Measurements from ENCODE around the gene MYLK. TPM values are rescaled to one million over a fixed set of nuclear protein-coding genes. Genes with fewer than 3 reads are reported as not detected.
"Not testable (repeated sequence)": the region's sequence is repeated elsewhere in the genome, so short reads cannot be mapped to it uniquely, and the experiment has no call there.

MYLK gene
- total RNA-seq, 1 donor from 2014 or later = 26.6 TPM

DNA sequence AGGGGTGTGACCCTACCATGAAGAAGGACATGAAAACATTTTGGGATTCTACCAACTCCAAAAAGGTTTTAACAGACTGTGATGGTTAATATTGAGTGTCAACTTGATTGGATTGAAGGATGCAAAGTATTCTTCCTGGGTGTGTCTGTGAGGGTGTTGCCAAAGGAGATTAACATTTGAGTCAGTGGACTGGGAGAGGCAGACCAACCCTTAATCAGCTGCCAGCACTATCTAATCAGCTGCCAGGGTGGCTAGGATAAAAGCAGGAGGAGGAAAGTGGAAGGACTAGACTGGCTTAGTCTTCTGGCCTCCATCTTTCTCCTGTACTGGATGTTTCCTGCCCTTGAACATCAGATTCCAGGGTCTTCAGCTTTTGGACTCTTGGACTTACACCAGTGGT, 283.3 kb downstream of the MYLK start:
- not testable (repeated sequence) for H3K27me3 ChIP-seq (ENCODE audit: control insufficient read depth in 3 of 3, insufficient read depth in 3 of 3, low read length in 3 of 3); H3K36me3 ChIP-seq (ENCODE audit: control insufficient read depth in 3 of 3, insufficient read depth in 3 of 3, low read length in 3 of 3); H3K4me3 ChIP-seq (ENCODE audit: low read length in 3 of 3); H3K9me3 ChIP-seq (ENCODE audit: control insufficient read depth in 3 of 3, low read length in 3 of 3); H3K27ac ChIP-seq (ENCODE audit: low read depth, low read length); H3K4me1 ChIP-seq (ENCODE audit: control insufficient read depth in 3 of 3, insufficient read depth in 3 of 3, low read length in 3 of 3); H3K9ac ChIP-seq (ENCODE audit: low read depth in 1 of 3, low read length in 3 of 3)

GRCh38 chr3:123597561-123597960, 286.6 kb downstream of the MYLK start:
- Histone ChIP-seq H3K9ac (ENCODE audit: low read depth in 1 of 3, low read length in 3 of 3) (no peak overlapping the region), H3K4me3 (ENCODE audit: low read length in 3 of 3) (no peak overlapping the region), H3K9me3 (ENCODE audit: control insufficient read depth in 3 of 3, low read length in 3 of 3) (no peaks in the 10 kb centered on the region), H3K4me1 (ENCODE audit: control insufficient read depth in 3 of 3, insufficient read depth in 3 of 3, low read length in 3 of 3) (no peaks in the 10 kb centered on the region), H3K27ac (ENCODE audit: low read depth, low read length) (no peak overlapping the region), H3K36me3 (ENCODE audit: control insufficient read depth in 3 of 3, insufficient read depth in 3 of 3, low read length in 3 of 3) (peaks cover 0 to 2% (median 0%) of the 10 kb centered on the region in 3 donors), H3K27me3 (ENCODE audit: control insufficient read depth in 3 of 3, insufficient read depth in 3 of 3, low read length in 3 of 3) (no peaks in the 10 kb centered on the region)

- Histone ChIP-seq H3K4me3 (ENCODE audit: low read length in 3 of 3) (no peak overlapping the region), H3K27ac (ENCODE audit: low read depth, low read length) (no peak overlapping the region), H3K4me1 (ENCODE audit: control insufficient read depth in 3 of 3, insufficient read depth in 3 of 3, low read length in 3 of 3) (no peaks in the 10 kb centered on the region), H3K36me3 (ENCODE audit: control insufficient read depth in 3 of 3, insufficient read depth in 3 of 3, low read length in 3 of 3) (peaks cover 0 to 1% (median 0%) of the 10 kb centered on the region in 3 donors), H3K9ac (ENCODE audit: low read depth in 1 of 3, low read length in 3 of 3) (no peak overlapping the region), H3K27me3 (ENCODE audit: control insufficient read depth in 3 of 3, insufficient read depth in 3 of 3, low read length in 3 of 3) (no peaks in the 10 kb centered on the region), H3K9me3 (ENCODE audit: control insufficient read depth in 3 of 3, low read length in 3 of 3) (peaks cover 0 to 2% (median 0%) of the 10 kb centered on the region in 3 donors)
Measured at GRCh38 chr3:123595396-123596180, 288.5 kb downstream of the MYLK start.

GRCh38 chr3:123593381-123593780, 290.8 kb downstream of the MYLK start:
- Histone ChIP-seq H3K4me3 (ENCODE audit: low read length in 3 of 3) (no peak overlapping the region), H3K9ac (ENCODE audit: low read depth in 1 of 3, low read length in 3 of 3) (no peak overlapping the region), H3K36me3 (ENCODE audit: control insufficient read depth in 3 of 3, insufficient read depth in 3 of 3, low read length in 3 of 3) (peaks cover 0 to 2% (median 0%) of the 10 kb centered on the region in 3 donors), H3K27me3 (ENCODE audit: control insufficient read depth in 3 of 3, insufficient read depth in 3 of 3, low read length in 3 of 3) (no peaks in the 10 kb centered on the region), H3K4me1 (ENCODE audit: control insufficient read depth in 3 of 3, insufficient read depth in 3 of 3, low read length in 3 of 3) (no peaks in the 10 kb centered on the region), H3K9me3 (ENCODE audit: control insufficient read depth in 3 of 3, low read length in 3 of 3) (peaks cover 0 to 3% (median 0%) of the 10 kb centered on the region in 3 donors), H3K27ac (ENCODE audit: low read depth, low read length) (no peak overlapping the region)

DNA sequence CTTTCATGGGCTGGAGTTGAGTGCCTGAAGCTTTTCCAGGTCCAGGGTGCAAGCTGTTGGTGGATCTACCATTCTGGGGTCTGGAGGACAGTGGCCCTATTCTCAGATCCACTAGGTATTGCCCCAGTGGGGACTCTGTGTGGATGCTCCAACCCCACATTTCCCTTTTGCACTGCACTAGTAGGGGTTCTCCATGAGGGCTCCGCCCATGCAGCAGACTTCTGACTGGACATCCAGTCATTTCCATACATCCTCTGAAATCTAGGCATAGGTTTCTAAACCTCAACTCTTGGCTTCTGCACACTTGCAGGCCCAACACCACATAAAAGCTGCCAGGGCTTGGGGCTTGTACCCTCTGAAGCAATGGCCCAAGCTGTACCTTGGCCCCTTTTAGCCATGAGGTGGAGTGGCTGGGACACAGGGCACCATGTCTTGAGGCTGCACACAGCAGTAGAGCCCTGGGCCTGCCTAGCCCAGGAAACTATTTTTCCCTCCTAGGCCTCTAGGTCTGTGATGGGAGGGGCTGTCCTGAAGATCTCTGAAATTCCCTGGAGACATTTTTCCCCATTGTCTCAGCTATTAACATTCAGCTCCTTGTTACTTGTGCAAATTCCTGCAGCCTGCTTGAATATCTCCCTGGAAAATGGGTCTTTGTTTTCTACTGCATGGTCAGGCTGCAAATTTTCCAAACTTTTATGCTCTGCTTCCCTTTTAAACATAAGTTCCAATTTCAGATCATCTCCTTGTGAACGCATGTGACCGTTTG, 293.3 kb downstream of the MYLK start:
- H3K9ac ChIP-seq (ENCODE audit: low read depth in 1 of 3, low read length in 3 of 3) = no peak overlapping the region
- H3K9me3 ChIP-seq (ENCODE audit: control insufficient read depth in 3 of 3, low read length in 3 of 3) = peaks cover 0 to 3% (median 0%) of the 10 kb centered on the region in 3 donors
- peaks cover 5 to 6% (median 6%) of the 10 kb centered on the region in 3 donors for H3K4me1 ChIP-seq (ENCODE audit: control insufficient read depth in 3 of 3, insufficient read depth in 3 of 3, low read length in 3 of 3)
- no peak overlapping the region for H3K27ac ChIP-seq (ENCODE audit: low read depth, low read length)
- H3K4me3 ChIP-seq (ENCODE audit: low read length in 3 of 3) = no peak overlapping the region
- H3K36me3 ChIP-seq (ENCODE audit: control insufficient read depth in 3 of 3, insufficient read depth in 3 of 3, low read length in 3 of 3) = peaks cover 0 to 2% (median 0%) of the 10 kb centered on the region in 3 donors
- no peaks in the 10 kb centered on the region for H3K27me3 ChIP-seq (ENCODE audit: control insufficient read depth in 3 of 3, insufficient read depth in 3 of 3, low read length in 3 of 3)

- Histone ChIP-seq H3K4me1 (ENCODE audit: control insufficient read depth in 3 of 3, insufficient read depth in 3 of 3, low read length in 3 of 3) (peaks cover 12 to 15% (median 15%) of the 10 kb centered on the region in 3 donors), H3K9ac (ENCODE audit: low read depth in 1 of 3, low read length in 3 of 3) (no peak overlapping the region), H3K9me3 (ENCODE audit: control insufficient read depth in 3 of 3, low read length in 3 of 3) (peaks cover 0 to 3% (median 0%) of the 10 kb centered on the region in 3 donors), H3K4me3 (ENCODE audit: low read length in 3 of 3) (no peak overlapping the region), H3K27me3 (ENCODE audit: control insufficient read depth in 3 of 3, insufficient read depth in 3 of 3, low read length in 3 of 3) (no peaks in the 10 kb centered on the region), H3K36me3 (ENCODE audit: control insufficient read depth in 3 of 3, insufficient read depth in 3 of 3, low read length in 3 of 3) (peaks cover 0 to 2% (median 0%) of the 10 kb centered on the region in 3 donors), H3K27ac (ENCODE audit: low read depth, low read length) (no peak overlapping the region)
Measured at GRCh38 chr3:123587401-123587800, 296.7 kb downstream of the MYLK start.

- Histone ChIP-seq H3K27me3 (ENCODE audit: control insufficient read depth in 3 of 3, insufficient read depth in 3 of 3, low read length in 3 of 3) (no peaks in the 10 kb centered on the region), H3K9ac (ENCODE audit: low read depth in 1 of 3, low read length in 3 of 3) (no peak overlapping the region), H3K9me3 (ENCODE audit: control insufficient read depth in 3 of 3, low read length in 3 of 3) (peaks cover 0 to 3% (median 0%) of the 10 kb centered on the region in 3 donors), H3K36me3 (ENCODE audit: control insufficient read depth in 3 of 3, insufficient read depth in 3 of 3, low read length in 3 of 3) (peaks cover 0 to 2% (median 0%) of the 10 kb centered on the region in 3 donors), H3K4me1 (ENCODE audit: control insufficient read depth in 3 of 3, insufficient read depth in 3 of 3, low read length in 3 of 3) (peaks cover 12 to 15% (median 15%) of the 10 kb centered on the region in 3 donors), H3K4me3 (ENCODE audit: low read length in 3 of 3) (no peak overlapping the region), H3K27ac (ENCODE audit: low read depth, low read length) (no peak overlapping the region)
Measured at GRCh38 chr3:123586968-123587367, 297.2 kb downstream of the MYLK start.

- Histone ChIP-seq H3K9ac (ENCODE audit: low read depth in 1 of 3, low read length in 3 of 3) (peak overlapping the region; percentile 86 to 97 (median 93)), H3K4me3 (ENCODE audit: low read length in 3 of 3) (peak overlapping the region; percentile 99 to 100 (median 100)), H3K27me3 (ENCODE audit: control insufficient read depth in 3 of 3, insufficient read depth in 3 of 3, low read length in 3 of 3) (no peaks in the 10 kb centered on the region), H3K4me1 (ENCODE audit: control insufficient read depth in 3 of 3, insufficient read depth in 3 of 3, low read length in 3 of 3) (peaks cover 12 to 15% (median 15%) of the 10 kb centered on the region in 3 donors), H3K27ac (ENCODE audit: low read depth, low read length) (peak overlapping the region; percentile 95), H3K36me3 (ENCODE audit: control insufficient read depth in 3 of 3, insufficient read depth in 3 of 3, low read length in 3 of 3) (peaks cover 0 to 8% (median 0%) of the 10 kb centered on the region in 3 donors), H3K9me3 (ENCODE audit: control insufficient read depth in 3 of 3, low read length in 3 of 3) (peaks cover 0 to 3% (median 0%) of the 10 kb centered on the region in 3 donors)
Measured at GRCh38 chr3:123586131-123586530, 298.0 kb downstream of the MYLK start.

DNA sequence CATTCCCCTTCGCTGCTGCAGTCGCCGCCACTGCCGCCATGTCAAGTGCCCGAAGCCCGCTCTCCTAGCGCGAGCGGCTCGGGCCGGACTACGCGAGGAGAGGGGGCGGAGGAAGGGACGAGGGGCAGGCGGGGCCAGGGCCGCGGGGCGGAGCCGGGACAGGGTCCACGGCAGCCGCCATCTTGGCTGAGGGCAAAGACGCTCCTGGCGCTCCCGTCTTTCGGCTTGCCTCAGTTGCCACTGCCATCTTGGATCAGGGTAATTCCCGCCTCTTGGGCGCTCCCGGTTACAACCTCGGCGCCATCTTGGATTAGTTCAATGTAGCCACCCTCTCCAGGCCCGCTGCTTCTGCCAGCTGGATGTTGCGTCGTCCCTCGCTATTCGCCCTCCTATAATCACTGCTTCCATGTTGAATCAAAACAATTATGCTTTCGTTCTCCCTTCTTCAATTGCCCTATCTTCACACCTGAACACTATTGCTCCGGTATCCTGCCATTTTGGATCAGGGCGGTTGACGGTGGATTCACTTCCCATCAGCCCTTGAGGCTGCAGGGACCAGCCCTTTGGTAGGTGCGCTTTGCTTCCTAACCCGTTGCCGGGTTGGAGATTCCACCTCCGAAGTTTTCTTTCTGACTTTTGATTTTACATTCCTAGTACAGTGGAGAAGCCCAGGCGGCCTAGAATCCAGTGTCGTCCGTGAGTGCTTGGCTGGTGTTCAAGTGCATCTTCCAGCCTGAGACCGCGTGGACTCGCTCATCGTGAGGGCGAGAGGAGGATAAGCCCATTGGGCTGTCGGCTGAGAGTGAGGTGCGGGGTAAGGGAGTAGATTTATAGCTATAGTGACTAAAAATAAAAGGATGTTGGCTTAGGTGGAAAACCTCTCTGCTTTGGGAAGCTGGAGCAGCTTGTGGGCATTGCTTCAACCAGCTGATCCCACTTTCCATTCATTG, 298.9 kb downstream of the MYLK start, which contains the start of gene HACD2:
Gene HACD2, minus strand, starts transcription at position 66 of the 950 bp plus-strand sequence. Its CDS starts 26 bp downstream, at position 40.
- H3K36me3 ChIP-seq (ENCODE audit: control insufficient read depth in 3 of 3, insufficient read depth in 3 of 3, low read length in 3 of 3) = peaks cover 0 to 11% (median 3%) of the 10 kb centered on the region in 3 donors
- peaks cover 12 to 15% (median 15%) of the 10 kb centered on the region in 3 donors for H3K4me1 ChIP-seq (ENCODE audit: control insufficient read depth in 3 of 3, insufficient read depth in 3 of 3, low read length in 3 of 3)
- H3K27ac ChIP-seq (ENCODE audit: low read depth, low read length) = peak within 1 kb of the TSS; percentile 95
- no peaks in the 10 kb centered on the region for H3K9me3 ChIP-seq (ENCODE audit: control insufficient read depth in 3 of 3, low read length in 3 of 3)
- peak within 1 kb of the TSS; percentile 99 to 100 (median 100) for H3K4me3 ChIP-seq (ENCODE audit: low read length in 3 of 3)
- H3K27me3 ChIP-seq (ENCODE audit: control insufficient read depth in 3 of 3, insufficient read depth in 3 of 3, low read length in 3 of 3) = no peaks in the 10 kb centered on the region
- peak within 1 kb of the TSS; percentile 86 to 97 (median 93) for H3K9ac ChIP-seq (ENCODE audit: low read depth in 1 of 3, low read length in 3 of 3)

All from skeletal muscle tissue (tissue), 4 donors.